ENCODE measurements around the gene GALNT11.
"Not testable (repeated sequence)": the region's sequence is repeated elsewhere in the genome, so short reads cannot be mapped to it uniquely, and the experiment has no call there.

The GALNT11 gene

DNA sequence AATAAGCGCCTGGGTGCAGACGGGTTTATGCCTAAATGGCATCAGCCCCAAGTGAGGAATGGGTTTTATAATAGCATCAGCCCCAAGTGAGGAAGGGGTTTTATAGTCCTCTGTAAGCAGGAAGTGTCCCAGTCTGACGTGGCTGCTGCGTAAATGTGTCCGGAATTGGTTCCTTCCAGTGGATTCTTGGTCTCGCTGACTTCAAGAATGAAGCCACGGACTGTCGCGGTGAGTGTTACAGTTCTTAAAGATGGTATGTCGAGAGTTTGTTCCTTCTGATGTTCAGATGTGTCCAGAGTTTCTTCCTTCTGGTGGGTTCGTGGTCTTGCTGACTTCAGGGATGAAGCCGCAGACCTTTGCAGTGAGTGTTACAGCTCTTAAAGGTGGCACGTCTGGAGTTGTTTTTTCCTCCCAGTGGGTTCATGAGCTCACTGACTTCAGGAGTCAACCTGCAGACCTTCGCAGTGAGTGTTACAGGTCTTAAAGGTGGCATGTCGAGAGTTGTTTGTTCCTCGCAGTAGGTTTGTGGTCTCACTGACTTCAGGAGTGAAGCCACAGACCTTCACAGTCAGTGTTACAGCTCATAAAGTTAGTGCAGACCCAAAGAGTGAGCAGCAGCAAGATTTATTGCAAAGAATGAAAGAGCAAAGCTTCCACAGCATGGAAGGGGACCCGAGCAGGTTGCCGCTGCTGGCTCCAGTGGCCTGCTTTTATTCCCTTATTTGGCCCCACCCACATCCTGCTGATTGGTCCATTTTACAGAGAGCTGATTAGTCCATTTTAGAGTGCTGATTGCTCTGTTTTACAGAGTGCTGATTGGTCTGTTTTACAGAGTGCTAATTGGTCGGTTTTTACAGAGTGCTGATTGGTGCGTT, 2.3 kb downstream of the GALNT11 start:
- not testable (repeated sequence) for DNase-seq

DNA sequence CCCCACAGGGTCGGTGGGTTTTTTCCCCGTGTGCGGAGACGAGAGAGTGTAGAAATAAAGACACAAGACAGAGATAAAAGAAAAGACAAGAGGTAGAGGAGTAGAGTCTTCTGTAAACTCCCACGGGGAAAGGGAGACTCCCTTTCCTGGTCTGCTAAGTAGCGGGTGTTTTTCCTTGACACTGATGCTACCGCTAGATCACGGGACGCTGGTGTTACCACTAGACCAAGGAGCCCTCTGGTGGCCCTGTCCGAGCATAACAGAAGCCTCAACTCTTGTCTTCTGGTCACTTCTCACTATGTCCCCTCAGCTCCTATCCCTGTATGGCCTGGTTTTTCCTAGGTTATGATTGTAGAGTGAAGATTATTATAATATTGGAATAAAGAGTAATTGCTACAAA, 4.6 kb downstream of the GALNT11 start:
- peak; percentile 47 to 64 (median 57) for DNase-seq

DNA sequence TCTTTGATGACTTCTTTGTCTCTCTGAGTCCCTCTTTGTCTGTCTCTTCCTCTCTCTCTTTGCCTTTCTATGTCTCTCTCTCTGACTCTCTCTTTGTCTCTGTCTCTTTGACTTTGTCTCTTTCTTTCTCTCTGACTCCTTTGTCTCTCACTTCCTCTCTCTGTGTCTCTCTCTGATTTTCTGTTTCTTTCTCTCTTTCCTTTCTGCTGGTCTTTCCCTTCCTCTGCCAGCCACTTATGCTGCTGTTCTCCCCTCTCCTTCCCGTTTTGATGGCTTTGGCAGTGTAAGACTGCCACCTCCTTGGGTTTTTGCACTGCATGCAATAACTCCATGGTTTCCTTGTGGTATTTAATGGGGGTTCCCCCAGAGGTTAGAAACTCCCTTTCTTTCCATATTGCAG, 5.2 kb downstream of the GALNT11 start:
- DNase-seq = peak in 3 of 4 experiments; percentile 30 to 38 (median 35)

DNA sequence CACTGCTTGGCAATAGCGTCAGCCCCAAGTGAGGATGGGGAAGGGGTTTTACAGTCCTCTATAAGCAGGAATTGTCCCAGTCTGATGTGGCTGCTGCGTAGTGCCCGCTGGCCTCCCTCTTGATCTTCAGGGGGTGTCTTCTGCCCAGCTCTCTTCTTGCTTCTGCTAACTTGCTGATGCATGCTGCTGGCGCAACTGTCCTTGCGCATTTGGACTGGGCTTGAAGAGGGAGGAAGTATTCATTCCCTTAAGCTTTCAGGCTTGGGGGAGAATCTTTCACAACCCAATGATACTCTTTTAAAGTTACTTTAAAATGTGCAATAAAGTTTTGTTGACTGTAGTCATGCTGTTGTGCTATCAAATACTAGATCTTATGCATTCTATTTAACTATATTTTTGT, 10.3 kb downstream of the GALNT11 start:
- peak in 3 of 4 experiments; percentile 40 to 44 (median 41) for DNase-seq

- DNase-seq = not testable (repeated sequence)
Observed at GRCh38 chr7:152038410-152038809, 12.9 kb downstream of the GALNT11 start.

DNA sequence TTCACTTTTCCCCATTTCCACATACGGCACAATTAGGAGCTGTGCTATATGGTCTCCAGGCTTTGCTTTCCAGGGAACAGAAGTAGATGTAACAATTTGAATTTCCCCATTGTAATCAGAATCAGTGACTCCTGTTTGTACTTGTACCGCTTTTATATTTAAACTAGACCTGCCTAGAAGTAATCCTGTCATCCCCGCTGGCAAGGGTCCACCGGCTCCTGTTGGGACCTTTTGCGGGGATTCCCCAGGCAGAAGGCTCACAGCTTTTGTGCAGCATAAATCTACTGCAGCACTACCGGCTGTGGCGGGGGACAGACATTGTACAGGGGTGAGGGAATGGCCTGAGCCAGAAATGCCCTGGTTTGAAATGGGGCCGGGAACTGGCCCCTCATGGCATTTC, 17.6 kb downstream of the GALNT11 start:
- not testable (repeated sequence) for DNase-seq

DNA sequence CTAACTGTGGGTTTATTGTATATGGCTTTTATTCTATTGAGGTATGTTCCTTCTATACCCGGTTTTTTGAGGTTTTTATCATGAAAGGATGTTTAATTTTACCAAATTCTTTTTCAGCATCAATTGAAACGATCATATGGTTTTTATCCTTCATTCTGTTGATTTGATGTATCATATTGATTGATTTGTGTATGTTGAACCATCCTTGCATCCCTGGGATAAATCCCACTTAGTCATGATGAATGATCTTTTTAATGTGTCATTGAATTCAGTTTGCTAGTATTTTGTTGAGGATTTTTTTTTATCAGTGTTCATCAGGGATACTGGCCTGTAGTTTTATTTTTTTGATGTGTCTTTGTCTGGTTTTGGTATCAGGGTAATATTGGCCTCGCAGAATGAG, 19.4 kb downstream of the GALNT11 start:
- DNase-seq = not testable (repeated sequence)

GRCh38 chr7:152046531-152046930, 21.1 kb downstream of the GALNT11 start:
- DNase-seq = no peak

DNA sequence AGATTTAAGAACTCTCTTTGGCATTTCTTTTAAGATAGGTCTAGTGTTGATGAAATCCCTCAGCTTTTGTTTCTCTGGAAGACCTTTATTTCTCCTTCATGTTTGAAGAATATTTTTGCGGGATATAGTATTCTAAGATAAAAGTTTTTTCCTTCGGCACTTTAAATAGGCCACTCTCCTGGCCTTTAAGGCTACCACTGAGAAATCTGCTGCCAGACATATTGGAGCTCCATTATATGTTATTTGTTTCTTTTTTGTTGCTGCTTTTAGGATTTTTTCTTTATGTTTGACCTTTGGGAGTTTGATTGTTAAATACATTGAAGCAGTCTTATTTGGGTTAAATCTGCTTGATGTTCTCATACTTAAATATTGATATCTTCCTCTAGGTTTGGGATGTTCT, 22.6 kb downstream of the GALNT11 start:
- no peak for DNase-seq

GRCh38 chr7:152050547-152050971, 25.1 kb downstream of the GALNT11 start:
- no peak for DNase-seq

GRCh38 chr7:152051968-152052367, 26.5 kb downstream of the GALNT11 start:
- no peak for DNase-seq

DNA sequence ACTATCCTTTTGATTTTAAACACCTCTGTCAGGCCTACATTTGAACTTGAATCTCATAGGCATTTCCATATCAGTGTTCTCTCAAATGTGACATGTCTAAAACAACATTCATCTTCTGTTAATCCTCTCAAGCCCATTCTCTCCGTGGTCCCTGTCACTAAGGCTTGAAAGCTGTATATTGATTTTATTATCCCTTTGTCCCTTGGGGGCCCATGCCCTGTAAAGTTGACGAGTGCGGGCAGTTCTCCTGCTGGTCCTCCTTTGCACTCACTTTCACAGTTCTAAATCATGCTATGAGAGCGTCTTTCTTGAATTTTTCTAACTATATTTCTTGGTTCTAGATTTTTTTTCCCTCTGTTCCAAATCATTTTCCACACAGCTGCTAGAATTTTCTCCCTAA, 27.3 kb downstream of the GALNT11 start:
- DNase-seq = no peak

GRCh38 chr7:152054367-152055230, 29.1 kb downstream of the GALNT11 start:
- no peak for DNase-seq

- DNase-seq = no peak
Observed at GRCh38 chr7:152056621-152057274, 31.3 kb downstream of the GALNT11 start.

GRCh38 chr7:152059311-152059710, 33.8 kb downstream of the GALNT11 start:
- no peak for DNase-seq

DNA sequence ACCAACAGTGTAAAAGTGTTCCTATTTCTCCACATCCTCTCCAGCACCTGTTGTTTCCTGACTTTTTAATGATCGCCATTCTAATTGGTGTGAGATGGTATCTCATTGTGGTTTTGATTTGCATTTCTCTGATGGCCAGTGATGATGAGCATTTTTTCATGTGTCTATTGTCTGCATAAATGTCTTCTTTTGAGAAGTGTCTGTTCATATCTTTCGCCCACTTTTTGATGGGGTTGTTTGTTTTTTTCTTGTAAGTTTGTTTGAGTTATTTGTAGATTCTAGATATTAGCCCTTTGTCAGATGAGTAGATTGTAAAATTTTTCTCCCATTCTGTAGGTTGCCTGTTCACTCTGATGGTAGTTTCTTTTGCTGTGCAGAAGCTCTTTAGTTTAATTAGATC, 35.6 kb downstream of the GALNT11 start:
- not testable (repeated sequence) for DNase-seq

- DNase-seq = not testable (repeated sequence)
Observed at GRCh38 chr7:152063192-152063591, 37.7 kb downstream of the GALNT11 start.

DNA sequence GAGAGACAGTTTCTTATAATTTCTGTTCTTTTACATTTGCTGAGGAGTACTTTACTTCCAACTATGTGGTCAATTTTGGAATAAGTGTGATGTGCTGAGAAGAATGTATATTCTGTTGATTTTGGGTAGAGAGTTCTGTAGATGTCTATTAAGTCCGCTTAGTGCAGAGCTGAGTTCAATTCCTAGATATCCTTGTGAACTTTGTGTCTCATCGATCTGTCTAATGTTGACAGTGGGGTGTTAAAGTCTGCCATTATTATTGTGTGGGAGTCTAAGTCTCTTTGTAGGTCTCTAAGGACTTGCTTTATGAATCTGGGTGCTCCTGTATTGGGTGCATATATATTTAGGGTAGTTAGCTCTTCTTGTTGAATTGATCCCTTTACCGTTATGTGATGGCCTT, 38.3 kb downstream of the GALNT11 start:
- not testable (repeated sequence) for DNase-seq

DNA sequence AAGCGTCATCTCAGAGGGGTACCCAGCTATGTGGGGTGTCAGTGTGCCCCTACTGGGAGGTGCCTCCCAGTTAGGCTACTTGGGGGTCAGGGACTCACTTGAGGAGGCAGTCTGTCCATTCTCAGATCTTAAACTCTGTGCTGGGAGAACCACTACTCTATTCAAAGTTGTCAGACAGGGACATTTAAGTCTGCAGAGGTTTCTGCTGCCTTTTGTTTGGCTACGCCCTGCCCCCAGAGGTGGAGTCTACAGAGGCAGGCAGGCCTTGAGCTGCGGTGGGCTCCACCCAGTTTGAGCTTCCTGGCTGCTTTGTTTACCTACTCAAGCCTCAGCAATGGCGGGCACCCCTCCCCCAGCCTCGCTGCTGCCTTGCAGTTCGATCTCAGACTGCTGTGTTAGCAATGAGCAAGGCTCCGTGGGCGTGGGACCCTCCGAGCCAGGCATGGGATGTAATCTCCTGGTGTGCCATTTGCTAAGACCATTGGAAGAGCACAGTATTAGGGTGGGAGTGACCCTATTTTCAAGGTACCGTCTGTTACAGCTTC, 40.4 kb downstream of the GALNT11 start:
- DNase-seq = not testable (repeated sequence)

DNA sequence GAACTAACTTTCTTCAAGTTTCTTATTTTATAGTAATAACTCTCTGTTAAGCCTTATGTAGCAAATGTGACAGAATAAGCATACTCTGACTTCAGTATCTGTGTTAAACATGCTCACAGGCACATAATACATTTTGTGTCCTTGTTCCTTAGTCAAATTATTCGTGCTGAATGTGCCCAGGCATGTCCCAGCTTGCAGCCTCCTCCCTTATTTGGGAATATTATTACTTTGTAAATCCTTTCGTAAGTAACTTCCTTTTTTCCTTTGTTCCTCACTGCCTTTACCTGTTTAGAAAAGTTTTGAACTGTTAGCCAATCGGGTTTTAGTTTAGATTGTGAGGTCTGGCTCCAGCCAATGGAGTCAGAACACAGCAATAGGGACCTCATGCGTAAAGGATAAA, 46.9 kb downstream of the GALNT11 start:
- DNase-seq = no peak

DNA sequence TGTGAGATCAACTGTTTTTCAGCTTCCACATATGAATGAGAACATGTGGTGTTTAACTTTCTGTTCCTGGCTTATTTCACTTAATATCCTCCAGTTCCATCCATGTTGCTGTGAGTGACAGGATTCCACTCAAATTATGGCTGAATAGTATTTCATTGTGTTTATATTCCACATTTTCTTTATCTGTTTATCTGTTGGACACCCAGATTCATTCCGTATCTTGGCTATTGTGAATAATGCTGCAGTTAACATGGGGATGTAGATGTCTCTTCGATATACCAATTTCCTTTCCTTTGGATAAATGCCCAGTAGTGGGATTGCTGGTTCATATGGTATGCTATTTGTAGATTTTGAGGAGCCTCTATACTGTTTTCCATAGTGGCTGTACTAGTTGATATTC, 47.9 kb downstream of the GALNT11 start:
- DNase-seq = no peak

GRCh38 chr7:152074673-152075072, 49.2 kb downstream of the GALNT11 start:
- DNase-seq = no peak

DNA sequence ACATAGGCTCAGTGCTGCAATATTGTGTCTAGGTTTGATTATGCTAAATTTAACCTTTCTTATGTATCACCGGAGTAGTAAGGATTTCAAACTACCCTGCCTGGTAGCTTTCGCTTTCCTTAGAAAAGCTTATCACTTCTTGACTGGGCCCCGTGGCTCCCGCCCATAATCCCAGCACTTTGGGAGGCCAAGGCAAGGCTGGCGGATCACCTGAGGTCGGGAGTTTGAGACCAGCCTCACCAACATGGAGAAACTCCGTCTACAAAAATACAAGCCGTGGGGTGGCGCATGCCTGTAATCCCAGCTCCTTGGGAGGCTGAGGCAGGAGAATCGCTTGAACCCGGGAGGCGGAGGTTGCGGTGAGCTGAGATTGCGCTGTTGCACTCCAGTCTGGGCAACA, 49.9 kb downstream of the GALNT11 start:
- not testable (repeated sequence) for DNase-seq
